Left renal cortex interstitium (tissue), 4 donors: Measurements from ENCODE around the gene ADAMTS6. TPM values are rescaled to one million over a fixed set of nuclear protein-coding genes. Genes with fewer than 3 reads are reported as not detected.
"Not testable (repeated sequence)": the region's sequence is repeated elsewhere in the genome, so short reads cannot be mapped to it uniquely, and the experiment has no call there.

Experiments used
- DNase-seq, 4 donors: peaks; one replicate each; pipeline ENCODE4 v3.0.0-alpha.2; 2013; ENCODE audit warnings: low read depth in 4 of 4, low spot score in 2 of 4, missing footprints in 1 of 4
- polyA plus RNA-seq, 4 donors: library from polyadenylated mRNA; unstranded; fragments of 120-200 nt; gene quantifications; one replicate each; pipeline ENCODE4 v1.2.1, GENCODE V29; 2013; ENCODE audit not compliant: insufficient read length in 4 of 4

ADAMTS6 gene
- polyA plus RNA-seq, 4 donors, result 1.8 to 3.5 (median 2.5) TPM

GRCh38 chr5:65382582-65382981 is 99.1 kb downstream of the ADAMTS6 start:
- DNase-seq, result no peak

- DNase-seq, result not testable (repeated sequence)
Measured at GRCh38 chr5:65370505-65370904, 111.2 kb downstream of the ADAMTS6 start.

- DNase-seq, result no peak
Measured at GRCh38 chr5:65366655-65367054, 115.1 kb downstream of the ADAMTS6 start.

GRCh38 chr5:65364907-65365306 is 116.8 kb downstream of the ADAMTS6 start:
- DNase-seq, result no peak

GRCh38 chr5:65363499-65363898 is 118.2 kb downstream of the ADAMTS6 start:
- DNase-seq, result no peak

GRCh38 chr5:65359981-65360380 is 121.7 kb downstream of the ADAMTS6 start:
- DNase-seq, result no peak

GRCh38 chr5:65359569-65359968 is 122.2 kb downstream of the ADAMTS6 start:
- DNase-seq, result no peak

GRCh38 chr5:65356274-65356673 is 125.4 kb downstream of the ADAMTS6 start:
- no peak for DNase-seq

GRCh38 chr5:65355301-65355700 is 126.4 kb downstream of the ADAMTS6 start:
- no peak for DNase-seq

GRCh38 chr5:65341835-65342234 is 139.9 kb downstream of the ADAMTS6 start:
- no peak for DNase-seq

GRCh38 chr5:65338606-65339151 is 143.0 kb downstream of the ADAMTS6 start:
- no peak for DNase-seq

GRCh38 chr5:65334077-65334476 is 147.6 kb downstream of the ADAMTS6 start:
- DNase-seq, result no peak

GRCh38 chr5:65332591-65332990 is 149.1 kb downstream of the ADAMTS6 start:
- DNase-seq, result no peak

GRCh38 chr5:65329266-65329665 is 152.5 kb downstream of the ADAMTS6 start:
- no peak for DNase-seq

GRCh38 chr5:65327582-65327981 is 154.1 kb downstream of the ADAMTS6 start:
- no peak for DNase-seq

- no peak for DNase-seq
Measured at GRCh38 chr5:65326922-65327321, 154.8 kb downstream of the ADAMTS6 start.

GRCh38 chr5:65324226-65324625 is 157.5 kb downstream of the ADAMTS6 start:
- no peak for DNase-seq

- DNase-seq, result not testable (repeated sequence)
Measured at GRCh38 chr5:65320704-65321103, 161.0 kb downstream of the ADAMTS6 start.

- DNase-seq, result no peak
Measured at GRCh38 chr5:65320250-65320649, 161.5 kb downstream of the ADAMTS6 start.

- no peak for DNase-seq
Measured at GRCh38 chr5:65307931-65308330, 173.8 kb downstream of the ADAMTS6 start.

GRCh38 chr5:65307088-65307487 is 174.6 kb downstream of the ADAMTS6 start:
- no peak for DNase-seq

- DNase-seq, result no peak
Measured at GRCh38 chr5:65305913-65306312, 175.8 kb downstream of the ADAMTS6 start.

- DNase-seq, result no peak
Measured at GRCh38 chr5:65299861-65300260, 181.9 kb downstream of the ADAMTS6 start.
